ENCODE data around the gene COMT.

COMT gene

DNA sequence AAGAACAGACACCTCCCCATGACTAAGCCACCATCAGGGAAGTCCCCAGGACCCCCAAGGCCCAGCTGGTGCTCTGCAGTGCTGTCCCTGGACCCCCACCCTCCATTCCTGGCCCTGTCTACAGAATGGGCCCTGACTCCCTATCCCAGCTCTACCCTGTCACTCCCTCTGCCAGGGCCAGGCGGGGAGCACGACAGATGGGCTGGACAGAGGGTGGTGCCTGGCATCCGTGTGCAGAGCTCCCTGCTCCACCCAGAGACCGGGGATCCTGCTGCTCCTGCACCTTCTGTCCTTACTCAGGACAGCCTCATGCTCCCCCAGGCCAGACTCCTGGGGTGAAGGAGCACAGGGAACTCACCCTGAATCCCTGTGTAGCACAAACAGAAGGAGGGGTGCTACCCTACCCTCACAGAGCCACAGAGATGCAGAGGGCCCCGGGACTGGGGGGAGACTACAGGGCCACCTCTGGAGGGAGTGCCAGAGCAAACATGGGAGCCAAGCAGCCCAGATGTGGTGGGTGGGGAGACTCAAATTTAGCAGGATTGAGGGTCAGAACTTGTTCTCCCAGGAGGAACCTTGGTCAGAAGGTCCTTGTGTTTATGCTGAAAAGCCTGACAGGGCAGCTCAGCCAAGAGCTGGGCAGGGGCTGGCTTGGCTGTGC, 73.1 kb downstream of the COMT start:
- no peak for DNase-seq

DNA sequence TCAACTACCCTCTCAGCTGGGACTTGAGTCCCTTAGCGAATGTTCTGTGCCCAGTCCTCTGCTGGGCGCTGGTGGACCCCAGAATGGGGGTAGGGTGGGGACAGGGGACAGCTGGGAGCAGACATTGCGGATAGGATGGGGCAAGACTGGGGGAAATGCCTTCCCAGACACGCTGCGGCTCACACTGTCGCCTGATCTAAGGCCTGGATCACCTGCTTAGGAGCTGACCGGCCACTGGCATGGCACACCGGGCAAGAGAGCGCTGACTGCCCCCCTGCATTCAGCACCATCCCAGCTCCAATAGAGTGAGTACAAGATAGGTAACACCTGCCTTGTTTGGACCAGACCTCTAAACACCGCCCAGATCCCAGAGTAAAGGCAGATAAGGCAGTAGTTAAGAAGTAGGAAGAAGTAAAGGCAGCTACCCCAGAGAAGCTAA, 73.6 kb downstream of the COMT start:
- DNase-seq: no peak

DNA sequence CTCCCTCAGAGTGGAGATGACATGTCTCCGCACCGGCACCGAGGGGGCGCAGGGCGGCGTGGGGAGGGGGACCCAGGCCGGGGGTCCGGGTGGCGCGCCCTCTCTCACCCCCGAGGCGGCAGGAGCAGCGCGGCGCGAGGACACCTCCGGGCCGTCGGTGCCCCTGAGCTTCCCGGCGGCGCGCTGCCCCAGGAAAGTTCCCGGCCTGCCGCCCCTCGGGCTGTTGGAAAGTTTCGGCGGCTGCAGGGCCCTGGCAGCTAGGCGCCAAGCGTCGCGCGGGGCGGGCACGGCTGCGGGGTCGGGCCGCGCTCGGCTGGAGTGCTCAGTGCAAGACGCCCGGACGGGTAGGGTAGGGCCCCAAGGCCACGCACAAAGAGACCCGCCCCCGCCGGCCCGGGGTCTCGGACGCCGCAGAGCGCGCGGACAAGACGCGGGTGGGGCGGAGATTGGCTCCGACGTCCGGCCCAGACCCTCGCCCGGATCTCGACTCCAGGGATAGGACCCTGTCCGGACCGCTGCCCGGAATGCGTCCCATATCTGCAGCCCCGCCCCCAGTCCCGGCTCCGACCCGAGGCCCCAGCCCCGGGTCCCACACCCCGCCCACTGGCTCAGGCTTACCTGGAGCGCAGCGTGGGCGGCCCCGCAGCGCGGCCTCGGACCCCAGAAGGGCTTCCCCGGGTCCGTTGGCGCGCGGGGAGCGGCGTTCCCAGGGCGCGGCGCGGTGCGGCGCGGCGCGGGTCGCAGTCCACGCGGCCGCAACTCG, 74.6 kb downstream of the COMT start:
- peak; percentile 33 to 48 for DNase-seq

DNA sequence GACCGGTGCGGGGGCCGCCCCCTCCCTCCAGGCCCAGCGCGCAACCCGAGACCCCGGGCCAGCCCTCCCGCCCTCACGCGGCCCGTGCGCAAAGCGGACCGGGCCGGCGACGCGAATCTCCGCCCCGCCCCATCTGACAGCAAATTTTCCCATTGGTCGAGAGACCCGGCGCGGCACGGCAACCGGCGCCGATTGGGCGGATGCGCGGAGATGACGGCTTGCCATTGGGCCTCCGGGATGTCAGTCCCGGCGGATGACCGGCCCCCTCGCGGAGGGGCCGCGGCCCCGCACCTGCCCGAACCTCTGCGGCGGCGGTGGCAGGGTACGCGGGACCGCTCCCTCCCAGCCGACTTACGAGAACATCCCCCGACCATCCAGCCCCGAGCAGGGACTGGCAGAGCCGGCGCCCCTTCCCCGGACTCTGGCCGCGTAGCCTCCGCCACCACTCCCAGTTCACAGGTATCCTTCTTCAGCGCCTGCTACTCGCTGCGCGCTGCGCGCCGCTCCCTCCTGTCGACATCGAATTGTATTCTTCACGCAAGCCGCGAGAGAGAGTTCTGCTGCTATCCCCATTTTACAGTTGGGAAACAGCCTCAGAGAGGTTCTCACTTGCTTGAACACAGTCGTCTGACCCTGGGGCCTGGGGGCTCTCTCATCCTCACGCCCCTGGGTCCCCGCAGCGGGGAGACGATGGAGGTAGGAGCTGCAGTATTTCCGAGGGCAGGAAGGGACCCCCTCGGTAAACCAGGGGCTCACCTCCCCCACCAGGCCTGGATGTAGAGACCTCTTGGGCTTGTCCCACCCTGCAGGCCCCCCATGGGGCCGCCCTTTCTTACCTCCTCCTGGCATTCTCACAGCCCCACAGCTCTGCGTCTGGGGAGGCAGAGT, 75.4 kb downstream of the COMT start, which contains the start of gene ARVCF:
Gene ARVCF (minus strand): TSS at position 90 of the 888 bp plus-strand sequence. CDS start 26,029 bp downstream, outside the sequence.
- peak; percentile 94 to 95 for DNase-seq

DNA sequence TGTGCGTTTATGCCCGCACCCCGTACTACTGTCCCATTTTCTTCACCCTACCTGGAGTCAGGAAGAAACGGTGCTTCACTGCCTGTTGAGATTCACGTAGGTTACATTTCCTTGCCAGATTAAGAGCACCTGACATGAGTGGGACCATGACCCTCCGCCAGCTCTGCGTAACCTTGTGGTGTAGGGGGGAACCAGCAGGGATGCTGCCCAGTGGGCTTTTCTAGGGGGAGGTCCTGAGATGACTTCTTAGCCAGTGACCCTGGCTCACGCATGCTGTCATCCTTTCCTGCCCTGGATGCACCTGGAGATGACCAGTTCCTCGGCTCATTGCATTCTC, 76.0 kb downstream of the COMT start:
- DNase-seq: no peak

DNA sequence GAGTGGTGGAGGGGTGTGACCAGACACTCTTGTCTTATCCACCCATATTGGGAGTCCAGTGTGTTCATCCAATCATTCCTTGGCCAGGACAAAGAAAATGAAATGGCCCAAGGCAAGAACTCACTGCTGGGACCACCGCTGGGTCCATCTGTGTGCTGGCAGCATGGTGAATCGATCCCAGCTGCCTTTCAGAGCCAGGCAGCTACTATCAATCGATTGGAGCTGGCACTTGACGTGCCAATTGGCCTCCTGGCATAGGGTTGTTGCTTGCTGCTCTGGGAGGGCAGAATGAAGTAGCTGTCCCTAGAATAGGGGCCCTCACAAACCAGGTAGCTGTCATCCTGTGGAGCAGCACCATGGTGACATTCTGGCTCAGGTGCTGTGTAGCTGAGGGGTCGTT, 76.4 kb downstream of the COMT start:
- DNase-seq: no peak

Measured in stimulated activated CD4-positive, alpha-beta T cell treated with anti-CD3 and anti-CD28 coated beads, Interleukin-2, amount 100 ng/mL, for 24 hours (primary cell).